HEK293T (cell line): Measurements from ENCODE around the gene CCDC201.
"Not testable (repeated sequence)": the region's sequence is repeated elsewhere in the genome, so short reads cannot be mapped to it uniquely, and the experiment has no call there.

ENCODE experiments used
- ARNT ChIP-seq: fragments of 450-650 bp; IDR thresholded peaks from 2 replicates; pipeline ENCODE4 v1.6.1; 2017; ENCODE audit warnings: mild to moderate bottlenecking
- BHLHE40 ChIP-seq: fragments of 450-650 bp; IDR thresholded peaks from 2 replicates; pipeline ENCODE4 v1.6.1; 2016; ENCODE audit warnings: mild to moderate bottlenecking, moderate library complexity, borderline replicate concordance
- CTBP1 ChIP-seq: fragments of 450-650 bp; IDR thresholded peaks from 2 replicates; pipeline ENCODE4 v1.6.1; 2016; ENCODE audit warnings: borderline replicate concordance
- FOXA1 ChIP-seq: fragments of 450-650 bp; IDR thresholded peaks from 2 replicates; pipeline ENCODE4 v1.6.1; 2016; ENCODE audit warnings: mild to moderate bottlenecking
- FOXK2 ChIP-seq: fragments of 450-650 bp; IDR thresholded peaks from 2 replicates; pipeline ENCODE4 v1.6.1; 2016; ENCODE audit warnings: mild to moderate bottlenecking
- HDGF ChIP-seq: fragments of 450-650 bp; IDR thresholded peaks from 2 replicates; pipeline ENCODE4 v1.6.1; 2017; ENCODE audit warnings: antibody characterized with exemption, borderline replicate concordance
- SP1 ChIP-seq: fragments of 450-650 bp; IDR thresholded peaks from 2 replicates; pipeline ENCODE4 v1.6.1; 2017
- SUZ12 ChIP-seq: fragments of 450-650 bp; IDR thresholded peaks from 2 replicates; pipeline ENCODE4 v1.6.1; 2016; ENCODE audit warnings: mild to moderate bottlenecking
- ZNF384 ChIP-seq: fragments of 450-650 bp; IDR thresholded peaks from 2 replicates; pipeline ENCODE4 v1.6.1; 2016

GRCh38 chr7:45813771-45814170 is 59.1 kb downstream of the CCDC201 start:
- not testable (repeated sequence) for TF ChIP-seq FOXA1, SP1, HDGF, ZNF384, SUZ12, FOXK2, CTBP1, BHLHE40, ARNT
